ENCODE data around the gene INPP5F. TPM values are rescaled to one million over a fixed set of nuclear protein-coding genes. Genes with fewer than 3 reads are reported as not detected.

Gene INPP5F
- total and polyA plus RNA-seq, 8 donors, result 10.9 to 46.5 (median 40.5) TPM

DNA sequence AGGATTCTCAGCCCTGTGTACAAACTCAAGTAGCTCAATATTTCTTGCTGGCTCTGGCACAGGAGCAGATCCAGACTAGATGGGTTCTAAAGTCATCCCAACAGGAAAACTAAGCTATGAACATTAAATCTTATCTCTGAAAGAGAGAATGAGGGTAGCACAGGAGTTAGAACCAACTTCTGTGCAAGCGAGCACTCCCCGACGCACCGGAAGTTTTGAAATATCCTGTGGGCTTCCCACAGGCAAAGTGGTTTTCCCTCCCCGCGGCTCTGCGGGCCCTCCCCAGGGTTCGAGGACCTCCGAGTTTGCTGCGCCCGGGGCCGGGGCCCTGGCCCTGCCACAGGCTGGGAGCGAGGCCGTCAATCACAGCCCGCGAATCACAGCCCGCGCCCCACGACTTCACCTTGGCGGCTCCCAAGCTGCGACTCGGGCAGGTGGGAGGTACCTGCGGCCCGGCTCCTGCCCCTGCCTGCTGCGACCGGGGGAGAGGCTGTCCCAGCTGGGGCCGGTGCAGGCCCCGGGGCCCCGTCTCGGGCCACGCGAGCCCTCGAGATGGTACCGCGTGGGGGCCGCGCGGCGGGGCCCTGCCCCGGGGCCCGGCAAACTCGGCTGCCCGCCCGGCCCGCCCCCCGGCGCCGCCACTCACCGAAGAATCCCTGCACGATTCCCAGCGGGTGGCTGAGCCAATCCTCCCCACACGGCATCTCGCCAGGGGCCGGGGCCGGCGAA, 146.2 kb downstream of the INPP5F start:
- H3K9me3 ChIP-seq, result no peaks in the 10 kb centered on the region
- peak overlapping the region; percentile 68 to 95 for H3K4me3 ChIP-seq
- intact Hi-C loops (cut with DNase I), result no loop called here
- H3K27me3 ChIP-seq, result no peaks in the 10 kb centered on the region
- peak; percentile 49 to 91 (median 71) for DNase-seq
- peak overlapping the region; percentile 92 to 96 for H3K27ac ChIP-seq
- peak; percentile 74 for ATAC-seq
- H3K36me3 ChIP-seq, result no peaks in the 10 kb centered on the region
- TF ChIP-seq, protein P1, sequence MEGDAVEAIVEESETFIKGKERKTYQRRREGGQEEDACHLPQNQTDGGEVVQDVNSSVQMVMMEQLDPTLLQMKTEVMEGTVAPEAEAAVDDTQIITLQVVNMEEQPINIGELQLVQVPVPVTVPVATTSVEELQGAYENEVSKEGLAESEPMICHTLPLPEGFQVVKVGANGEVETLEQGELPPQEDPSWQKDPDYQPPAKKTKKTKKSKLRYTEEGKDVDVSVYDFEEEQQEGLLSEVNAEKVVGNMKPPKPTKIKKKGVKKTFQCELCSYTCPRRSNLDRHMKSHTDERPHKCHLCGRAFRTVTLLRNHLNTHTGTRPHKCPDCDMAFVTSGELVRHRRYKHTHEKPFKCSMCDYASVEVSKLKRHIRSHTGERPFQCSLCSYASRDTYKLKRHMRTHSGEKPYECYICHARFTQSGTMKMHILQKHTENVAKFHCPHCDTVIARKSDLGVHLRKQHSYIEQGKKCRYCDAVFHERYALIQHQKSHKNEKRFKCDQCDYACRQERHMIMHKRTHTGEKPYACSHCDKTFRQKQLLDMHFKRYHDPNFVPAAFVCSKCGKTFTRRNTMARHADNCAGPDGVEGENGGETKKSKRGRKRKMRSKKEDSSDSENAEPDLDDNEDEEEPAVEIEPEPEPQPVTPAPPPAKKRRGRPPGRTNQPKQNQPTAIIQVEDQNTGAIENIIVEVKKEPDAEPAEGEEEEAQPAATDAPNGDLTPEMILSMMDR (IDR thresholded peaks at IDR 0.05), result no peak
- peaks cover 13 to 56% of the 10 kb centered on the region in 2 donors for H3K4me1 ChIP-seq

DNA sequence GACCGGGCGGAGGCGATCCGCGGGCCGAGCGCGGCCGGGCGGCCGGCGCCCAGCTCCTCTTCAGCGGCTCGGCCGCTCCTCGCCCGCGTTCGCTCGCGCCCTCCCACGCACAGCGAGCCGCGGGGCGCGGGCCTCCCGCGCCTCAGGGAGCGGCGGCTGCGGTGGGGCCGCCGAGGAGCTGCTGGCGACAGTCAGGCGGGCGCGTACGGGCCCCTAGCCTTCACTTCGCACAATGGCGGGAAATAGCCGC, 146.7 kb downstream of the INPP5F start, which contains the start of gene MCMBP:
TSS of gene MCMBP (minus strand) at position 234 of the 250 bp plus-strand sequence. CDS start 259 bp downstream, outside the sequence.
- ATAC-seq (no peak), DNase-seq (no peak)
- Histone ChIP-seq H3K36me3 (no peaks in the 10 kb centered on the region), H3K4me3 (peak within 1 kb of the TSS; percentile 68 to 95), H3K4me1 (peaks cover 13 to 52% of the 10 kb centered on the region in 2 donors), H3K27me3 (no peaks in the 10 kb centered on the region), H3K9me3 (no peaks in the 10 kb centered on the region), H3K27ac (peak within 1 kb of the TSS; percentile 92 to 96)
- TF ChIP-seq, protein P1 (IDR thresholded peaks at IDR 0.05), result no peak
- intact Hi-C loops (cut with DNase I), result no loop called here

DNA sequence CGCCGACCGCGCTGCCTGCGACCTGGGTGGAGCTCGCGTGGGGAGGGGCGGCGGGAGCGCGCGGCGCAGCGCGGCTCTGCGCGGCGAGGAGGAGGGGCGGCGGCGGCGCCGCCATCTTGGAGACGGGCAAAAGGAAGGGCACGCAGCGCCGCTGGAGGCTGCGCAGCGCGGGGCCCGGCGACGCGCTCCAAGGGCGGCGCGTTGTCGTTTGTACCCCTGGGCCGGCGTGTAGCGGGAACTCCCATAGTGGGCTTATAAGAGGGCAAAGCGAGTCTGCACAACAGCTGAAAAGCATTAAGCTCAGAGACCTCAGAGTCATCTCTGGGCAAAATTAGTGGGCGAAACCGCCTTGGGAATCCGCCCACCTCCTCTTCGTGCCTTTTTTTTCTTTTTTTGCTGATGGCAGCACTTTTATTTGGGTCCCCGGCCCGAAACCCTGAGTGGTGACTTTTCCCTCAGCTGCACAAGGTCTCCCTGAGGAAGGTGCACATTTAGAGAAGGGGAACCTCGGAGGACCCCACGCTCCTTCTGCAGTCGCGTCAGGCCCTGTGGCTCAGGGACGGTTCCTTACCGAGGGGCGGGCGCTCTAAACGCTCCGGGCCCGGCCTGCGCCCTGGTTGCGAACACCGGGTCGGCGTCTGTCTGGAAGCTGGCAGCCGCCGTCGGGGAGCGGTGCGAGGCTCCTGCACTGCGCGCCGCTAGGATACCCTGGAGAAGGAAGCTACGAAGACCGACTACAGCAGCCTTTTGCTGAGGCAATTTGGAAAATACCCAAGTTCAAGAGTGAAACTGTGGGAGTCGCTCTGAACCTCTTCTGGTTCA, 147.2 kb downstream of the INPP5F start:
- peaks cover 13 to 47% of the 10 kb centered on the region in 2 donors for H3K4me1 ChIP-seq
- TF ChIP-seq, protein P1 (IDR thresholded peaks at IDR 0.05), result no peak
- DNase-seq (peak; percentile 92 to 98 (median 94)), ATAC-seq (peak; percentile 97)
- H3K4me3 ChIP-seq, result peak overlapping the region; percentile 68 to 95
- H3K9me3 ChIP-seq, result no peaks in the 10 kb centered on the region
- H3K27ac ChIP-seq, result peak overlapping the region; percentile 92 to 96
- intact Hi-C loops (cut with DNase I), result no loop called here
- no peaks in the 10 kb centered on the region for H3K36me3 ChIP-seq
- H3K27me3 ChIP-seq, result no peaks in the 10 kb centered on the region

DNA sequence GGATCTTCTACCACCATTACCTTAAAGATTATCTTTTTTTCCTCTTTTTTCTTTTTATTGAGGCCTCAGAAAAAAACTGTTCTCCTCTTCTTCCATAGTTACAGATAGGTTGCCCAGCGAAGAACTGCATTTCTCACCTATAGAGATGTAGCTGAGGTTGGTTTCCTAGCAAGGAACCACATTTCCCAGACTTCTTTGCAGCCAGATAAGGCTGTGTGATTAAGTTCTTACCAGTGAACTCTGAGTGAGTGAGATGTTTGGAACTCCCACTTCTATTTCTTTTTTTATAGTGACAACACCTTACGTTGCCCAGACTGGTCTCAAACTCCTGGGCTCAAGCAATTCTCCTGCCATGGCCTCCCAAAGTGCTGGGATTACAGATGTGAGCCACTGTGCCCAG, 152.7 kb downstream of the INPP5F start:
- TF ChIP-seq, protein P1 (IDR thresholded peaks at IDR 0.05), result no peak
- Histone ChIP-seq H3K36me3 (no peaks in the 10 kb centered on the region), H3K4me3 (no peak overlapping the region), H3K4me1 (peaks cover 2 to 5% of the 10 kb centered on the region in 2 donors), H3K9me3 (no peaks in the 10 kb centered on the region), H3K27me3 (no peaks in the 10 kb centered on the region), H3K27ac (no peak overlapping the region)
- intact Hi-C loops (cut with DNase I), result no loop called here
- no peak for DNase-seq
- ATAC-seq, result no peak

Other genes starting within 250 kb of the INPP5F start
- 10 to 100 TPM; 23.3 to 26.7 TPM for gene RGS10, start 183.3 kb upstream of the INPP5F start, total RNA-seq
- 10 to 100 TPM in 4 of 6 donors, 1 to 10 TPM in 2; 9.8 to 14.6 (median 12.3) TPM for gene RGS10, start 183.3 kb upstream of the INPP5F start, polyA plus RNA-seq (ENCODE audit: insufficient read length in 6 of 6)
- 100 to 1,000 TPM; 101 to 108 TPM for gene TIAL1, start 129.1 kb upstream of the INPP5F start, total RNA-seq
- gene TIAL1, start 129.1 kb upstream of the INPP5F start, polyA plus RNA-seq (ENCODE audit: insufficient read length in 6 of 6), result 100 to 1,000 TPM; 159 to 214 (median 206) TPM
- 10 to 100 TPM; 43.1 to 49.9 TPM for gene BAG3, start 74.7 kb upstream of the INPP5F start, total RNA-seq
- 10 to 100 TPM; 15.5 to 22.6 (median 18.7) TPM for gene BAG3, start 74.7 kb upstream of the INPP5F start, polyA plus RNA-seq (ENCODE audit: insufficient read length in 6 of 6)
- gene MCMBP, start 146.8 kb downstream of the INPP5F start, total RNA-seq, result 10 to 100 TPM; 40.6 to 65.8 TPM
- 10 to 100 TPM; 57.8 to 66.5 (median 61.4) TPM for gene MCMBP, start 146.8 kb downstream of the INPP5F start, polyA plus RNA-seq (ENCODE audit: insufficient read length in 6 of 6)
- 10 to 100 TPM; 61.4 to 63.4 TPM for gene SEC23IP, start 166.7 kb downstream of the INPP5F start, total RNA-seq
- gene SEC23IP, start 166.7 kb downstream of the INPP5F start, polyA plus RNA-seq (ENCODE audit: insufficient read length in 6 of 6), result 10 to 100 TPM; 66.8 to 77.5 (median 72.3) TPM